NCI-H1436 (cell line): ENCODE measurements around the gene DCBLD1.

Source experiments
- DNase-seq: peaks from one replicate; lab custom pipeline; 2025; lab: John Stamatoyannopoulos, UW

Gene DCBLD1

GRCh38 chr6:117558818-117559217 is 76.3 kb downstream of the DCBLD1 start:
- no peak for DNase-seq

GRCh38 chr6:117559299-117559698 is 76.8 kb downstream of the DCBLD1 start:
- no peak for DNase-seq

- DNase-seq: no peak
Measured at GRCh38 chr6:117561128-117561527, 78.7 kb downstream of the DCBLD1 start.

DNA sequence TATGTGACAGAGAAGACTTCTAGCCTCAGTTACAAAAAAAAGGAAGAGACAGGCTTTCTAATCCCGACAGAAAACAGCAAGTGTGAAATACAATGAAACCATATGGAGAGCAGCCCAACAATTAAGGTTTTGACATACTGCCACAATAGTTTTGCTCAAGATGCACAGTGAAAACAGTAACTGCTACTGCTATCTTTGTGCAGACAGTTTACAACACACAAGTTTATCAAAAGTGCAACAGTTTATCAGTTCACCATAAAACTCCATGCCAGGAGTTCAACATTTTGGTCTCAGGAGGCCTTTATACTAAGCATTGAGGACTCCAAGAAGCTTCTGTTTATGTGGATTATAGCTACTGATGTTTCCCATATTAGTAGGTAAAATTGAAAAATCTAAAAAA is 82.2 kb downstream of the DCBLD1 start:
- no peak for DNase-seq

DNA sequence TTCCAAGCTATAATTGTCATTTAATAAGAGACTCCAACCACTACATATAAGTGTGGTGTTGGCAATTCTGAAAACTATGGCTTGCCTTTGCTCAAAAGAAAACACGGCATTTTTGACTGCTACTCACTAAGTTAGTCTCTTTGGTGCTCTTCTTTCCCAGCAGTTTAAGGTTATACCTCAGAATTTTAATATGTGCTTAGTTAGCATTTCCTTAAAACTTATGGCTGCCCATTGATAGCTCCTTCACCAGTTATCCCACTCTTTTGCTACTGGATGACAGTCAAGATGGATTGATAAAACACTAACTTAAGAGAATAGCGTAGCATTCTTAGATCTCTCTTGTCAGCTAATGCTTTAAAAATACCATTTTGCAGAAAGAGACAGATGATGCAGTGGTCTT is 85.8 kb downstream of the DCBLD1 start:
- DNase-seq: no peak

- DNase-seq: no peak
Measured at GRCh38 chr6:117568831-117569410, 86.4 kb downstream of the DCBLD1 start.

DNA sequence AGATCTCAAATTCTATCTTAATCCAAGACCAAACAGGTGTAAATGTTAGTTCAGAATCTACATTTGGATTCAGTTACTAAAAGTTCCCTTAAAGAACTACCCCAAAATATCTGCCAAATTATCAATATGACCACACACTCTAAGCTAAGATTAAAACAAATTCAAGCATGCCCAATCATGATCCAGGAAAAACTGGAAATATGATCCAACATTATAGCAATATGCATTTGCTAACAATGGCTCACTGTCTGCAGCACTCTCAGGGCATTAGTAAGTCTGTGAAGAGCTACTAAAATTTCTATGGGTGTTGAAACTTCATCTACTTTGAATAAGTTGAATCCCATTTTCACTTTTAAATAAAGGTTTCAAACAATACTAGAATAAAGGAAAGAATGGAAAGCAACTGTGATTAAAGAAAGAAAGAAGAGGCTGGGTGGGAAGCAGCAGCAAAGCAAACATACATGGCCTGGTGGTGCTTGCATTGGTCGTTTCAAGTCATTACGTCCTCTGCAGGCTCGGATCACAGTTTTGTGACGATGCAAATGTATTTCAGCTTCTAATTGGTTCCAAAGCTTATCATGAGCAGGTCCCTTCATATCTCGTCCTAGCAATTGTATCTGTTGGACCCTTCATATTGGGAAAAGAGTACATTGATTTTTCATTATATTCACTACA is 90.7 kb downstream of the DCBLD1 start:
- no peak for DNase-seq

DNA sequence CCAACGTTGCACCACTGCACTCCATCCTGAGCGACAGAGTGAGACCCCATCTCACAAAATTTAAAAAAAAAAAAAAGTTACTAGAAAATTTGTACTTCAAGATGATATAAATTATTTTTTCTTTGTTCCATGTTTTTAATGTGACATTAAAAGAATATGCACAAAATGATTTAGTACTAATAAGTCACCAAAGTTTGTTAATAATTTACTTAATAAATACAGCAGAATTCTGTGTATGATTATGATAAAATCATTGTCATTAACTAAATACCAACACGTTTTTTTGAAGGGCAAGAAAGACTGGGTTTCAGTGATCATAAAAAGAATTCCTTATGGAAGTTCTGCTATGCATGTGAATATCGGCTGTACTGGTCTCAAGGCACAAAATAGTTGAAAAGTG is 91.7 kb downstream of the DCBLD1 start:
- no peak for DNase-seq

GRCh38 chr6:117585647-117586046 is 103.2 kb downstream of the DCBLD1 start:
- DNase-seq: no peak

- DNase-seq: no peak
Measured at GRCh38 chr6:117590447-117590846, 108.0 kb downstream of the DCBLD1 start.

- DNase-seq: no peak
Measured at GRCh38 chr6:117591405-117591804, 108.9 kb downstream of the DCBLD1 start.

- no peak for DNase-seq
Measured at GRCh38 chr6:117592983-117593759, 110.7 kb downstream of the DCBLD1 start.

- DNase-seq: no peak
Measured at GRCh38 chr6:117595099-117595923, 112.8 kb downstream of the DCBLD1 start.

GRCh38 chr6:117597755-117598154 is 115.3 kb downstream of the DCBLD1 start:
- no peak for DNase-seq
